T47D (cell line): ENCODE data around the gene PPM1G.

Experiments
- DNase-seq, 2 experiments: peaks; one replicate each; pipeline versions ENCODE4 v3.0.0 to v3.0.0-alpha.2; 2011 to 2012; ENCODE audit warnings: low read depth in 1 of 2, low spot score in 1 of 2
- JUND ChIP-seq: IDR thresholded peaks from 2 replicates; pipeline ENCODE4 v1.6.1; 2012; ENCODE audit warnings: low read depth
- in situ Hi-C: cut with HindIII; loops from 2 replicates; pipeline ENCODE4 v1.10.0; 2016; ENCODE audit warnings: low sequenced_read_pairs, low pct_unique_long_range_greater_than_20kb

Gene PPM1G

GRCh38 chr2:27409321-27410073 is at the start of gene PPM1G:
Gene PPM1G (minus strand): TSS chr2:27409591. CDS start chr2:27409422, 169 bp downstream.
- in situ Hi-C loops = no loop called here
- DNase-seq = peak; percentile 67 to 93
- no peak for TF ChIP-seq JUND

GRCh38 chr2:27453968-27454367 is 44.6 kb upstream of the PPM1G start:
- in situ Hi-C loops = no loop called here
- no peak for TF ChIP-seq JUND
- DNase-seq = no peak

DNA sequence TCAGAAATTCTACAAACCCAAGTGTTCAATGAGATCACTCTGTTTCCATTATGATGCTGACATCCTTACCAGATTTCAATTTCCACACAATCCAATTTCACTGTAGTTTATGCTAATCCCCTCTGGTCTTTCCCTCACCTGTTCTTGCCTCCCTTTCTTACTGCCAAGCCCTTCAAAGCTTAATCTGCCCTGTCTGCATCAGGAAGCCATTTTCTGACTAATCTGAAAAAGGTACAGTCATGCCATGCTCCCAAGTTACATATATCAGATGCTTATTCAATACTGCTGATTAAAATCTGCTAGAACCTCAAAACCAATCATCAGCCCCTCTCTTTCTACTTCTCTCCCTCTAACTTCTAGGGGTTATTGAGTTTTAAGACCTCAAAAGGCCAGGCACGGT is 41.7 kb upstream of the PPM1G start:
- DNase-seq = no peak
- TF ChIP-seq JUND = no peak
- in situ Hi-C loops = no loop called here

DNA sequence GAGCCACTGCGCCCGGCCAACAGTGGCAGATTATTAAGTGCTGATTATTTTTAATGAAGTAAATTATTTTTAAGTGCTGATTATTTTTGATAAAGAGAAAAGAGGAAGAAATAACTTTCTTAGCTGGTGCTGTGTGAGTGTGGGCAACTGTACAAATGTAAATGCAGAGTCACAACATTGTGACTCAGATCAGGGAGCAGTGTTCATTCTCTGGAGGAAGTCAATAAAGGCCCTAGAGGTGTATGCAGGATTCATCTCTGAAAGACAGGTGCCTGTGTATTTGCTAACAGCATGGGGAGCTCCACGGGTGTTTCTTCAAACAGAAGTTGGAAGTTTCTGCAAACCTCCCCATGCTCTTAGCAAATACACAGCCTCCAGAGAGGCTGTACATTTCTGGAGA is 39.0 kb upstream of the PPM1G start:
- DNase-seq = no peak
- no peak for TF ChIP-seq JUND
- in situ Hi-C loops = no loop called here

- in situ Hi-C loops = no loop called here
- no peak for TF ChIP-seq JUND
- DNase-seq = peak in 1 of 2 experiments; percentile 23
These were observed 36.7 kb upstream of the PPM1G start for GRCh38 chr2:27446057-27446456.

GRCh38 chr2:27445615-27446014 is 36.2 kb upstream of the PPM1G start:
- in situ Hi-C loops = no loop called here
- TF ChIP-seq JUND = no peak
- no peak for DNase-seq

DNA sequence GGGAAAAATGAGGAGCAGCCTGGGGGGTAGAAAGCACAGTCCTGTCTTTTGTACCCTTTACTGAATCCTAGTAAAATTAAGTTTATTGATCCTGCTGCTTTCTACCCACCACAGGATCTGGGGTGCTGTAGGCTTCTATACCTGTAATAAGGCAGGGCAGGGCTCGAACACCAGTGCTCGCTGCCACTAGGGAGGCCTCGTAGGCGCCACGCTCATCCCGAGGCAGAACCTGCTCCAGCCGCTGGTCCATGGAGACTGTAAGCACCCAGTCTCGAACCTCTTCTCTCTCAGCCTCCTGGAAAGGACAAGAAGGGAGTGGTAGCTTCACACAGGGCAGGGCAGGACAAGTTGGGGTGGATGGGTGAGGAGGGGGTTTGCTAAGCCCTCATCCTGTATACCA is 35.8 kb upstream of the PPM1G start:
- DNase-seq = no peak
- no peak for TF ChIP-seq JUND
- in situ Hi-C loops = no loop called here

GRCh38 chr2:27442920-27443282 is 33.5 kb upstream of the PPM1G start:
- in situ Hi-C loops = no loop called here
- no peak for TF ChIP-seq JUND
- DNase-seq = no peak

DNA sequence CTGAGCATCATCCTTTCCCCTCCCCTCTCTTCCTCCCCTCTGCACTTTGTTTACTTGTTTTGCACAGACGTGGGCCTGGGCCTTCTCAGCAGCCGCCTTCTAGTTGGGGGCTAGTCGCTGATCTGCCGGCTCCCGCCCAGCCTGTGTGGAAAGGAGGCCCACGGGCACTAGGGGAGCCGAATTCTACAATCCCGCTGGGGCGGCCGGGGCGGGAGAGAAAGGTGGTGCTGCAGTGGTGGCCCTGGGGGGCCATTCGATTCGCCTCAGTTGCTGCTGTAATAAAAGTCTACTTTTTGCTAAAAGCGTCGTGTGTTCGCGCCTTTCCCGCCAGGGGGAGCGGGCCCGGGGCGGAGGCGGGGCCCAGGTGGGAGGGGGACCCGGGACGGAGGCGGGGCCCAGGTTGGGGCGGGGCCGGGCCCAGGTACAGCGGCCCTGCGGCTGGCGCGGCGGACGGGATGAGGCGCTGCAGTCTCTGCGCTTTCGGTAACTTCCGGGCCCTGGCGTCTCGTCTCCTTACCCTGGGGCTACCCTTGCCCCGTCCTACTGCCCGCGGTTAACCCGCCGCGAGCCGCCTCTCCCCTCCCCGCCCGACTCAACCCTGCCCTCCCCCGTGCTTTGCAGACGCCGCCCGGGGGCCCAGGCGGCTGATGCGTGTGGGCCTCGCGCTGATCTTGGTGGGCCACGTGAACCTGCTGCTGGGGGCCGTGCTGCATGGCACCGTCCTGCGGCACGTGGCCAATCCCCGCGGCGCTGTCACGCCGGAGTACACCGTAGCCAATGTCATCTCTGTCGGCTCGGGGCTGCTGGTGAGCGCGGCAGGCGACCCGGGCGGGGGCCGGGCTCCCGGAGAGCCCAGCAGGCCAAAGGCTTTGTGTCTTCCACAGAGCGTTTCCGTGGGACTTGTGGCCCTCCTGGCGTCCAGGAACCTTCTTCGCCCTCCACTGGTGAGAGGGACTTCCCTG is 32.8 kb upstream of the PPM1G start, which contains the start of gene KRTCAP3:
Gene KRTCAP3, plus strand, starts transcription at position 424 of the 962 bp plus-strand sequence. Its CDS starts 32 bp downstream, at position 456.
- DNase-seq = no peak
- in situ Hi-C loops = no loop called here
- TF ChIP-seq JUND = no peak

DNA sequence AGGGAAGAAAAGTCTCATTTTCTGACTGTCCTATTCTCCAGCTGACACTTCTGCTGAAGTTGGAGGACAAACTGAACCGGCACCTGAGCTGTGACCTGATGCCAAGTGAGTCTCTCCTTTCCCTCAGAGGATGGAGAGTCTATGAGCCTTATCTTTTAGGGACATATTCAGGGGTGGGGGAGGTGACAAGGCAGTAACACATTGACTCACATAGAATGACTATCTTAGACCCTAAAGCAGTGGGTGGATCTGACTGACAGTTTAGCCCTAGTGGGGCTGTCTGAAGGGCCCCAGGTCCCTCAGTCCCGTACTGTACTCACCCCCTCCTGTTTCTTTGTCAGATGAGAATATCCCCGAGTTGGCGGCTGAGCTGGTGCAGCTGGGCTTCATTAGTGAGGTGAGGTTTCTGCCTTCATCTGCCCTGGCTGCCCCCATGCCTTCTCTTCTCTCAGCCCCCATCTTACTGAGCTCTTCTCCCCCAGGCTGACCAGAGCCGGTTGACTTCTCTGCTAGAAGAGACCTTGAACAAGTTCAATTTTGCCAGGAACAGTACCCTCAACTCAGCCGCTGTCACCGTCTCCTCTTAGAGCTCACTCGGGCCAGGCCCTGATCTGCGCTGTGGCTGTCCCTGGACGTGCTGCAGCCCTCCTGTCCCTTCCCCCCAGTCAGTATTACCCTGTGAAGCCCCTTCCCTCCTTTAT is 32.0 kb upstream of the PPM1G start:
- DNase-seq = no peak
- no peak for TF ChIP-seq JUND
- in situ Hi-C loops = no loop called here

DNA sequence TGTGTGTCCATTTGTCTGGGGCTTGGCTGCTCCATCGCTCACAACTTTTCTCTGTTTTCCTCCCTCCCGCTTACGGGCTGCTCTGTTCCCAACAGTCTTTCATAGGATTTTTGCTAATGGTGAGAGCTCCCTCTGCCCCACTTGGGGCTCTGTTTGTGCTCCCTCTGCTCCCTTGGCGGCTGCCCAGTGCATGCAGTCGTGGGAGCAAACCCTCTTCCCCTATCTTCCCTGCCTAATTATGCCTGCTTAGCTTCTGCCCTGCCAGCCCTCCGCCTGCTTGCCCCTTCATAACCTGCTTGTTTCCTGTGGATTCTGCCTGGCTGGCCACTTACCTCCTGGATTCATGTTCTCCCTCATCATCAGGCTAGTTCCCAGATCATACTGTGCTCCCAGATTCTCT is 26.2 kb upstream of the PPM1G start:
- in situ Hi-C loops = no loop called here
- DNase-seq = no peak

DNA sequence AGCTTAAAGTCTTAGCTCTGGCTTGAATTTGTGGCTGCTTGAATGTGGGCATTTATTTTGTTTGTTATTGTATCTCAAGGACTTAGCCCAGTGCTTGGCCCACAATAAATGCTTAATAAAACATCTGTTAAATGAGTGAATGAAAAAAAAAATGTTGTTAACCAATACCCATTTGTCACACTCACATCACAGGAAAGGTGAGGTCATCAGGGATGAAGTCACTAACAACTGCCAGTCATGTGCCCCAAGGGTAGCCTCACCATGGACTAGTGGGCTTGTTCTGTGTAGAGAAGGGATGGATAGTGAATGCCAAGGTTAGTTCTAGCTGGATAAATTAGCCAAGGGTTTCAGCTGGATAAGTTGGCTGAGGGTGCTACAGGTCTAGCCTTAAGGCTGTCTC is 22.0 kb upstream of the PPM1G start:
- TF ChIP-seq JUND = no peak
- in situ Hi-C loops = no loop called here
- no peak for DNase-seq

More for the DNA sequence above, 26.2 kb upstream of the PPM1G start:
- TF ChIP-seq JUND = no peak

DNA sequence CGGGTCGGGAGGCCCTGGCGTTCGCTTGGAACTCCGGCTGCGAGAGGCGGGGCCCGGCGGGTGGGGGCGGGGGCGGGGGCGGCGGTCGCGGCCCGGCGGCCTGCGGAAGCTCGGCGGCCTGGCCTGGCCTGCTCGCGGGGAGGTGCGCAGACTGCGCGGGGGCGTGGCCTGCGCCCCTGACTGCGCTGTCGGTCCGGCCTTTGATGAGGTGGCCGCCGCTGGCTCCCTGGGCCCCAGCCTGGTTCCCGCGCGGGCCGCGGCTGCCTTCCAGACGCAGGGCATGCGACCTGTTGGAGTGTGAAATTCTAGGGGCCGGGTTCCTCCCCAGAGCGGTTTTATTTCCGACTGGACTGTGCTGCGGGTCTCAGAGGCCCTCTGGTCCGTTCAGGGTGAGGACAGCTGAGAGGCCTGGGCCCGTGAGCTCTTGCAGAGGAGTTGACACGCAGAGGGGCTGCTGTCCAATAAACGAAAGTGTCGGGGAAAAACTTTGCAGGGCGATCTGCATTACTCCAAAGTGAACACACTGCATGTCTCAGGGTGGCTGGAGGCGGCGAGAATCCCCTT is 19.7 kb upstream of the PPM1G start:
- DNase-seq = peak; percentile 58 to 79
- in situ Hi-C loops = no loop called here
- no peak for TF ChIP-seq JUND
